HTR-8/SVneo (cell line): ENCODE measurements around the gene OLFM2.
"Not testable (repeated sequence)": the region's sequence is repeated elsewhere in the genome, so short reads cannot be mapped to it uniquely, and the experiment has no call there.

ENCODE experiments used
- DNase-seq: peaks from one replicate; pipeline ENCODE4 v3.0.0; 2011; ENCODE audit warnings: low spot score, mixed read lengths; ENCODE audit not compliant: insufficient read length
- FAIRE-seq: peaks from 2 replicates; lab custom pipeline; 2011; peaks lifted over from hg19 to GRCh38; lab: Jason Lieb, UNC

Gene OLFM2

GRCh38 chr19:9936326-9937000 is at the start of gene OLFM2:
OLFM2 (minus strand) TSS chr19:9936515; CDS start chr19:9936366, 149 bp downstream.
- peak; percentile 51 for DNase-seq
- FAIRE-seq = no peak

GRCh38 chr19:9981406-9982260 is 45.3 kb upstream of the OLFM2 start:
- DNase-seq (no peak), FAIRE-seq (peak; percentile 88)

GRCh38 chr19:9972103-9972502 is 35.8 kb upstream of the OLFM2 start:
- no peak for FAIRE-seq
- no peak for DNase-seq

GRCh38 chr19:9971166-9971897 is 35.0 kb upstream of the OLFM2 start:
- DNase-seq = no peak

GRCh38 chr19:9970481-9970880 is 34.2 kb upstream of the OLFM2 start:
- no peak for FAIRE-seq
- DNase-seq = no peak

More at GRCh38 chr19:9971166-9971897, 35.0 kb upstream of the OLFM2 start:
- peak; percentile 81 for FAIRE-seq

GRCh38 chr19:9969688-9969975 is 33.3 kb upstream of the OLFM2 start:
- DNase-seq = no peak
- no peak for FAIRE-seq

GRCh38 chr19:9968820-9969687 is 32.7 kb upstream of the OLFM2 start:
- no peak for FAIRE-seq

GRCh38 chr19:9967326-9967725 is 31.0 kb upstream of the OLFM2 start:
- FAIRE-seq (no peak), DNase-seq (no peak)

More at GRCh38 chr19:9968820-9969687, 32.7 kb upstream of the OLFM2 start:
- no peak for DNase-seq

- FAIRE-seq = no peak
These were observed 30.1 kb upstream of the OLFM2 start for GRCh38 chr19:9966448-9966847.

GRCh38 chr19:9966024-9966423 is 29.7 kb upstream of the OLFM2 start:
- no peak for DNase-seq
- no peak for FAIRE-seq

More at GRCh38 chr19:9966448-9966847, 30.1 kb upstream of the OLFM2 start:
- DNase-seq = no peak

GRCh38 chr19:9962623-9963290 is 26.4 kb upstream of the OLFM2 start:
- DNase-seq = no peak
- no peak for FAIRE-seq

GRCh38 chr19:9961103-9961502 is 24.8 kb upstream of the OLFM2 start:
- no peak for DNase-seq

GRCh38 chr19:9958379-9958821 is 22.1 kb upstream of the OLFM2 start:
- DNase-seq (no peak), FAIRE-seq (no peak)

More at GRCh38 chr19:9961103-9961502, 24.8 kb upstream of the OLFM2 start:
- no peak for FAIRE-seq

- DNase-seq (no peak), FAIRE-seq (peak; percentile 9)
These were observed 20.6 kb upstream of the OLFM2 start for GRCh38 chr19:9956956-9957355.

- DNase-seq (no peak), FAIRE-seq (no peak)
These were observed 17.7 kb upstream of the OLFM2 start for GRCh38 chr19:9953802-9954542.

- DNase-seq (no peak), FAIRE-seq (no peak)
These were observed 16.0 kb upstream of the OLFM2 start for GRCh38 chr19:9952276-9952675.

- DNase-seq = no peak
- no peak for FAIRE-seq
These were observed 11.1 kb upstream of the OLFM2 start for GRCh38 chr19:9947441-9947840.

GRCh38 chr19:9946528-9947125 is 10.3 kb upstream of the OLFM2 start:
- not testable (repeated sequence) for FAIRE-seq, DNase-seq
